MM.1S (cell line): ENCODE results near the gene ALDH3B1.
"Not testable (repeated sequence)": the region's sequence is repeated elsewhere in the genome, so short reads cannot be mapped to it uniquely, and the experiment has no call there.

ENCODE experiments used
- EZH2 ChIP-seq: fragments of 300-600 bp; sonication (generic); optimal IDR thresholded peaks from 2 replicates; pipeline ENCODE3; 2017; ENCODE audit warnings: low read depth, mild to moderate bottlenecking, antibody characterized with exemption, low read length, mixed read lengths
- EZH2phosphoT487 ChIP-seq: fragments of 300-600 bp; sonication (generic); IDR thresholded peaks from 2 replicates; pipeline ENCODE4 v1.6.1; 2018; ENCODE audit warnings: antibody characterized with exemption, low read length
- TF ChIP-seq, protein P1 (sequence below): fragments of 300-600 bp; sonication (generic); IDR thresholded peaks from 2 replicates; pipeline ENCODE4 v1.5.1; 2016; ENCODE audit warnings: antibody characterized with exemption, low read length, mixed read lengths

DNA sequence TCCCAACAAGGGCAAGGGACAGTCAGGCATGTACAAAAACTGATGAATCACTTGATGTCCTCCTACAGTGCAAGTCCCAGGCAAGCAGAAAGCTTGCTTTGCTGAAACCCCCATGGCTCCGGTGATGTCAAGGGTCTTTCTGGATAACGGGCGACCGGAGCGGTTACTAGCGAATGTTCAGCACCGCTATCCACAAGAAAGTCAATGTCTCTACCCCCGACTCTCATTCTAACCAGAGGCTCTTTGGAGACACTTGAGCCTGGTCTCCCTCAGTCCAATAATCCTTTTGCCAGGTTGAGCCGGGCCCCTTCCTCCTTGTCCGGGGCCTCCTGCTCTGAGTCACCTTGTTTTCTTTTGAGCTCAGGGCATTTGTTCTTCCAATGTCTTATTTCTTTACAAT, 28.9 kb upstream of the ALDH3B1 start:
- TF ChIP-seq, protein P1, sequence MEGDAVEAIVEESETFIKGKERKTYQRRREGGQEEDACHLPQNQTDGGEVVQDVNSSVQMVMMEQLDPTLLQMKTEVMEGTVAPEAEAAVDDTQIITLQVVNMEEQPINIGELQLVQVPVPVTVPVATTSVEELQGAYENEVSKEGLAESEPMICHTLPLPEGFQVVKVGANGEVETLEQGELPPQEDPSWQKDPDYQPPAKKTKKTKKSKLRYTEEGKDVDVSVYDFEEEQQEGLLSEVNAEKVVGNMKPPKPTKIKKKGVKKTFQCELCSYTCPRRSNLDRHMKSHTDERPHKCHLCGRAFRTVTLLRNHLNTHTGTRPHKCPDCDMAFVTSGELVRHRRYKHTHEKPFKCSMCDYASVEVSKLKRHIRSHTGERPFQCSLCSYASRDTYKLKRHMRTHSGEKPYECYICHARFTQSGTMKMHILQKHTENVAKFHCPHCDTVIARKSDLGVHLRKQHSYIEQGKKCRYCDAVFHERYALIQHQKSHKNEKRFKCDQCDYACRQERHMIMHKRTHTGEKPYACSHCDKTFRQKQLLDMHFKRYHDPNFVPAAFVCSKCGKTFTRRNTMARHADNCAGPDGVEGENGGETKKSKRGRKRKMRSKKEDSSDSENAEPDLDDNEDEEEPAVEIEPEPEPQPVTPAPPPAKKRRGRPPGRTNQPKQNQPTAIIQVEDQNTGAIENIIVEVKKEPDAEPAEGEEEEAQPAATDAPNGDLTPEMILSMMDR, result not testable (repeated sequence)
- not testable (repeated sequence) for TF ChIP-seq EZH2, EZH2phosphoT487
